HG02870 (cell line): ENCODE data around the gene ACBD6.

Experiments used
- ATAC-seq: cut with Tn5 transposase; IDR thresholded peaks from one replicate; pipeline ENCODE4 v1.9.1; 2021; ENCODE audit warnings: mild to moderate bottlenecking, moderate library complexity; ENCODE audit not compliant: unreplicated experiment

ACBD6 gene

GRCh38 chr1:180261030-180261429 lies 241.3 kb downstream of the ACBD6 start:
- no peak for ATAC-seq

DNA sequence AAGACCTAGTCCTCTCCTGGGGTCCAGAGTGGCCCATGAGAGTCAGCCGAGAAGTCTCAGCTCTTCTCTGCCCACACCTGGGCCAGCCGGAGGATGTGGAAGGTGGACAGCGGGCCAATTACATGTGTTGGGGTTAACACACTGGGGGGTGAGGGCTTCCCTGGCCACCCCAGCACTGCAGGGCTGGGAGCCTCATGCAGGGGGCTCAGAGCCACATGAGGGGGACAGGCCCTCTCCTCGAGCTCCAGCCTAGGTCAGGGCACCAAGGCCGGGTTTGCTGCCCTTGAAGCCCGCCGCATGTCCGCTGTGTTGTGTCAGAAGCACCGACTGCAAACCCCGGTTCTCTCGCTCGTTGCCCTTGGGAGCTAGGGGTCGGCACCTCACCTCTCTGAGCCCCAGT lies 241.8 kb downstream of the ACBD6 start:
- no peak for ATAC-seq

DNA sequence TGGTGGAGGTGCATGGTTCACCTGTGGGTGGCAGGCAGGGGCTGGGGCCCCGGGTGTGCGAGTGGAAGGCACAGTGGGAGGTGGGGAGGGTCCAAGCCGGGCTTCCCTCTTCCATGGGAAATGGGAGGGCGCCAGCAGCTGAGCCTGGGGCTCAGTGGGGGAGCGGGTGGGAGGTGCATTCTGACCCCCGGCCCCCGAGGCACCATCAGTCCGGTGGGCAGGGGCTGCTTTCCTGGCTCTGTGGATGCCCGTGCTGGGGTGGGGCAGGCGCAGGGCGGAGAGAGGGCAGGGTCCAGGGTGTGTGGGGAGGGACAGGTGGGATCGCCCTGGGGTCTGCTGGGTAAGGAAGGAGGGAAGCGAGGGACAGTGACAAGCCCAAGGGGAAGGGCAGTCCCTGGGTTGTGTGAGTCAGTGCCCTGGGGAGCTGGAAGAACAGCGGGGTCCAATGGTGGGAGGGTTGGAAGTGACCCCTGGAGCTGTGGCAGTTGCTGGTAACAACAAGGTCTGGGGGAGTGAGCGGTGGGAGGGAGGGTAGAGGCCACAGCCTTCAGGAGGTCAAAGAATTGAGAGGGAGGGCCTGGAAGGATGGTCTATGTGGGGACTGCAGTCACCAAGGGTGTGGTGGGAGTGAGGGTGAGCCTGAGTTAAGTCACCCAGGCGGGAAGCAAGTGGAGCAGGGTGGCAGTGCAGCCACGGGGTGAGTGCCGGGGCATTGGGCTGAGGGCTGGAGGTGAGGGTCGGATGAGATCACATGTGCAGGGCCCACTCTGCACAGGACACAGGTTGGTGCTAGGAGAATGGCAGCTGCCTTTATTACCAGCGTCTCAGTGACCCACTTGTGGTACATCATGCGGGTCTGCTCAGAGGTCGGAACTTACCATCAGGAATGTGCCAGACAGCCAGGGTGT lies 242.7 kb downstream of the ACBD6 start:
- ATAC-seq = no peak

GRCh38 chr1:180258935-180259334 lies 243.4 kb downstream of the ACBD6 start:
- no peak for ATAC-seq

GRCh38 chr1:180258290-180258689 lies 244.1 kb downstream of the ACBD6 start:
- no peak for ATAC-seq

- ATAC-seq = no peak
Observed at GRCh38 chr1:180257486-180257885, 244.9 kb downstream of the ACBD6 start.

- ATAC-seq = no peak
Observed at GRCh38 chr1:180257028-180257386, 245.4 kb downstream of the ACBD6 start.

DNA sequence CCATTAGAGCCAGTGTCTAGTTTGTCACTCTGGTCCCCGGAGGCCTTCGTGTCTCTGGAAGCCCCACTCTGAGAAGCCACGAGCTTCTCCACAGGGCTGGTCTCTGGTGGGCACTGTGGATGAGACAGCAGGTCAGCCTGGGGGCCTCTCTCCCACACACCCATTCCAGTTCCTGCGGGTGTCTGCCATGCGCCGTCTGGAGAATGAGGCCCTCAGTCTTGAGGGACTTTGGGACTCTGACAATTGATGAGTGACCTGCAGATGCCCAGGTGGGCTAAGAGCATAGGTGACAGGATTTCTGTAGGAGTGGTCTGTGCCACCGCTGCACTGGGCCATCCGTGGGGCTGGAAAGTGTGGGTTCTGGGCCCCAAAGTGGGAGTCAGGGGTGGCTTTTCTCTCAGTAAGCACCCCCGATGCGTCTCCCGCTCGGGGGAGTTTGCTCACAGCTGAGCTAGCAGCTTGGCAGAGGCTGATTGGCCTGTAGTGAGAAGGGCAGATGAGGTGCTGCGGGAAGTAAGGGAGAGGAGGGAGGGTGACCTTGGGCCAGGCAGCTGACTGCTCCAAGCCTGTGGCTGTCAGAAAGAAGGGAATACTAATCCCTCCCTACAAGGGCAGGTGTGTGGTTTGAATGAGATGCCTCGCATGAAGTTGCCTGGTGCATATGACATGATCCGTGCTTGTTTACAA lies 245.9 kb downstream of the ACBD6 start:
- ATAC-seq = no peak

GRCh38 chr1:180255536-180256340 lies 246.6 kb downstream of the ACBD6 start:
- ATAC-seq = no peak

- no peak for ATAC-seq
Observed at GRCh38 chr1:180254854-180255253, 247.5 kb downstream of the ACBD6 start.

DNA sequence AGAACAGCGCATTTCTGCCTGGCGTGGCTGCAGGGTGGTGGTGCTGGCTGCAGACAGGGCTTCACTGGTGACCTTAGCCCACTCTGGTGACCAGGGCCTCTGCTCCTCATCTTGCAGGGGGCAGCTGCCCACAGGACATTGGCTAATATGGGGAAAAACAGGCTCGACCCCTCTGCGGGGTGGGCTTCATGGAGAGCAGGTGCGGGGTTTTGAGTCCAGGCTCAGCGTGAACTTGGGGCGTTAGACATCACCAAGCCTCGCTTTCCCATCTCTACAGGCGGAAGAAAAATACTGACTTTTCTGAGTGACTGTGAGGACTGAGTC lies 247.9 kb downstream of the ACBD6 start:
- ATAC-seq = no peak

DNA sequence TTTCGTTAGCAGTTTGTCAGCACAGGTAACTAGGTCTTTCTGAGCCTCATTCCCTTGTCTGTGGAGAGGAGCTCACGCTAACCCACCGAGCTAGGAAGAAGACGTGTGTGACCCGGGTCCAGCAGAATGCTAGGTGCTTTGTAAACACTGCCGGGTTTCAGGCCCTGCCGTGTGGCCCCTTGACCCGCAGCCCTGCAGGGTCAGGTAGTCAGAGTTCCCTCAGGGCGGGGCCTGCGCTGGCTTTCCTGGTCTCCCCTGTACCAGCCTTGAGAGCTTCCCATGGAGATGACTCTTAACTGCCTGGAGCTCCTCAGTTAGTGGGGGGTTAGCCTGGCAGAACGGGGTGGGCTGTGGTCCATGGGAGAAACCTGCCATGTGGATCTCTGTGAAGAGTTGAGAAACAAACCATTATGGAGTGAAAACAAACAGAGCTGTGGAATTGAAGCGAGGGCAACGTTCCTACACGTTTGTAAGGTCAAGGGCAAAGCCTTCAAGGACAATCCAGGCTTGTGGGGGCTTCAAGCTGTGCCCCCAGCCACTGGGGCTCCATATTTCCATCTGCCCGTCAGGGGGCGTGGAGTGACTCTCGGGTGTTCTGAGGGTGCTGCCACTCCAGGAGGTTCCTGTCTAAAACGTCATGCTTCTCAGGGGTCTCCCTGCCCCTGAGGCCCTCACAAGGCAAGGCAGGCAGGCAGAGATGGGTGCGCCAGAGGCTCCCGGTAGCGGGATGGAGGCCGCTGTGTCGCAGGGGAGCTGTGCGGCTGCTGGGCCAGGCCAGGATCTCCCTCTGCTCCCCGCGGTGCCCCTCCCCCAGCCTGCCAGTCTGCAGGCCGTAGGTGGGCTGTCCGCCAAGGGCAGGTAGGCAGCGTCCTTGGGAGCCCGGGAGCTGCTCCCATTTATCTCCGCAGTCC lies 248.5 kb downstream of the ACBD6 start:
- ATAC-seq = no peak

DNA sequence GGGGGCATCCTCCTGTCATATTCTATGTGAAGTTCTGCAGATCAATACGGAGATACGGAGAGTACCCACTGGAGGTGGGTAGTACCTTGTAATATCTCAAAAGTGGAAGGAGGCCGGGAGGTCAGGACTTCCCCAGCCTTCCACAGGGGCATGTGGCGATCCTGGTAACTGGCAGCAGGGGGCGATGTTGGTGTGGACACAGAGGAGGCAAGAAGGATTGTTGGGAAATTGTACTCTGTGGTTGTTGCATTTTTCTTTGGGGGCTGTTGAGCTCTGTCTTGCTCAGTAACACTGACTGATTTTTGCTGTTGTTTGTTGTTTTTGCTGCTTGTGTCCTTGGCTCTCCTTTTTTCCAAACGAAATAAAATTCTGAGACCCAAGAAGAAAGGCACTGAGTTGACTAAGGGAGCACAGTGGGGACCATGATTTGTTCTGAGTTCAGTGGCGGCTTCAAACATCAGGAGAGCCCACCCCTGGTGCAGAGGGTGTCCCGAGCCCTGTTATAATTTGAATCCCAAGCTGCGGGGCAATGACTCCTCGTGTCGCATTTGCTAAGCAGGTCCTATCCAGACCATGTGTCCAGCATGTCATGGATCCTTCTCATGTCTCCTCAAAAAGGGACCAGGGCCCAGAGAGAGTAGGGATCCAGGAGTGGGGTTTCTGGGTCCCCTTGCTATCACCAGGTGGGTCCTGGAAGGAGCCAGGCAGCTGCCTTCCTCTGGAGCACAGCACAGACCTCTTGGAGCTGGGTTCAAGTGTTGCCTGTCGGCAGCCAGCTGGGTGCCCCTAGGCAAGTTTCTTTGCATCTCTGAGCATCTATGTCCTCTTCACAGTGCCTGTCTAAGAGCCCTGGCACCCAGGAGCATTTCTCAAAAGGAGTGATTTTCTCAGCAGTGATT lies 249.5 kb downstream of the ACBD6 start:
- ATAC-seq = peak; percentile 68

- ATAC-seq = no peak
Observed at GRCh38 chr1:180251526-180252305, 250.7 kb downstream of the ACBD6 start.

DNA sequence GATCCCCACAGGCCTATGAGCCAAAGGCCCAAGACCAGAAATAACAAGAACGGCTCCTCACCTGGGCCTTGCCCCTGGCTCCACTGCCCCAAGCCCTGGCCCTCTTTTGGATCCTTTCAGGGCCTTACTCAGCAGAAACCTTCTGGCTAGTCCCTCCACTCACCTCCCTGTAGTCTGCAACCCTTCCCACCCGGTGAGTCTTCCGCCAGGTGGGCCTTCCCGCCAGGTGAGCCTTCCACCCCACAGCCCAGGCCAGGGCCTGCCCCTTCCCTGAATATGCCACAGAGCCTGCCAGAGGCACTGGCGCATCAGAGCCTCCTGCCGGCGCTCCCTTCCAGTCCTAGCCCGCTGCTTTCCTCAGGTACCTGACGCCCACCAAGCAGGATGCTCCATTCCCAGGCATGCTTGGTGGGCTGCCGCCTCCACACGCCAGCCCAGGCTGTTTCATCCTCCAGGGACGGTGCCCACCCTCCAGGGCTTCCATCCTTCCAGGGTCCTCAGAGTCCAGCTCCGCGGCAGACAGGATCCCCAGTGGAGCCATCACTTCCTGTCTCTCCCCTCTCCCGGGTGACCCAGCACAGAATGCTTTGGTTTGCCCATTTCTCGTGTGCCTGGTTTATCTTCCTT lies 251.4 kb downstream of the ACBD6 start:
- ATAC-seq = no peak

- ATAC-seq = no peak
Observed at GRCh38 chr1:180250499-180250770, 251.9 kb downstream of the ACBD6 start.

- ATAC-seq = no peak
Observed at GRCh38 chr1:180249725-180250498, 252.5 kb downstream of the ACBD6 start.
